WI38 (cell line): ENCODE data around the gene ACACA.

Experiments used
- H3K4me3 ChIP-seq: 2 replicates; pipeline ENCODE4 v1.5.1; 2011; ENCODE audit warnings: low read depth, mild to moderate bottlenecking, control low read depth, low read length
- CTCF ChIP-seq: IDR thresholded peaks from 2 replicates; pipeline ENCODE4 v1.5.1; 2012; ENCODE audit warnings: low read depth, mild to moderate bottlenecking, control low read depth, low read length

ACACA gene

GRCh38 chr17:37212179-37212578 lies 194.5 kb downstream of the ACACA start:
- no peak overlapping the region for H3K4me3 ChIP-seq
- TF ChIP-seq CTCF: no peak

DNA sequence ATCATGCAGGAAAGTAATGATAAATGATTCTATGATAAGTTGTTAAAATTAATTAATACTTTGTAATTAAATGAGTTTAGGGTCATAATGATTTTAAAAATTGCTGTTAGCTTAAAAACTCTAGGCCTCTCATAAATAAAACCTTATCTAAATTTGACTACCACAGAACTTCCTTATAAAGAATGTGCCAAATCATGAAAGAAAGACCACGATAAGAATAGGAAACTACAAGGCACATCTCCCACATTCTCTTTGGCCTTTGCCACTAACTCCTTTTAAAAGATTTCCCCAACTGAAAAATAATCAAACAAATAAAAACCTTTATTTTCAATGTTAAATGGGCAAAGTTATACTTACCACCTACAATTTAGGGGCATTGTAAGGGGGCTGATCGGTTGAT lies 195.5 kb downstream of the ACACA start:
- no peak for TF ChIP-seq CTCF
- no peak overlapping the region for H3K4me3 ChIP-seq

- TF ChIP-seq CTCF: no peak
- no peak overlapping the region for H3K4me3 ChIP-seq
Measured at GRCh38 chr17:37207103-37207502, 199.5 kb downstream of the ACACA start.

- no peak for TF ChIP-seq CTCF
- no peak overlapping the region for H3K4me3 ChIP-seq
Measured at GRCh38 chr17:37206299-37206698, 200.3 kb downstream of the ACACA start.

DNA sequence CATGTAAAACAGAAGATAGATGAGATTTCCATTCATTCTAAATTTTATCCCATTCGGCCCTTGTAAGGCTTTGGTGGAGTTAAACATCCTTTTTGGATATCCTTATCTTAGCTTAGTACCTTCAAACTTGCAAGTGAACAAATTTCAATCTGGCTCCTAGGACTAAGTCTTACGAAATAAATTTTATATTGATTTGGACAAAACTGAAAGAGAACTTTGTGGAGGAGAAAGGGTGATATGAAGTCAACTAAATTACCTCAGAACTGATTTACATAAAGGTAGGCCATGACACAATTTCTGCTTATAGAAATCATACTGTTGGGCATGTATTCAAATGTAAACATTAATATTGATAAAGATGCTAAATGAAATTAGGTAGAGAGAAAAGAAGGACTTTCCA lies 206.1 kb downstream of the ACACA start:
- no peak overlapping the region for H3K4me3 ChIP-seq
- TF ChIP-seq CTCF: no peak

GRCh38 chr17:37197336-37197735 lies 209.3 kb downstream of the ACACA start:
- TF ChIP-seq CTCF: no peak
- no peak overlapping the region for H3K4me3 ChIP-seq

- no peak for TF ChIP-seq CTCF
- no peak overlapping the region for H3K4me3 ChIP-seq
Measured at GRCh38 chr17:37194208-37194607, 212.4 kb downstream of the ACACA start.

- TF ChIP-seq CTCF: no peak
- no peak overlapping the region for H3K4me3 ChIP-seq
Measured at GRCh38 chr17:37191219-37191618, 215.4 kb downstream of the ACACA start.
